NOMO-1 treated with DMSO at 0.1 percent for 48 hours (cell line): ENCODE data around the gene NLRP1.

Experiments used
- DNase-seq: peaks from one replicate; lab custom pipeline; 2025; ENCODE audit not compliant: unreplicated experiment; lab: John Stamatoyannopoulos, UW

NLRP1 gene

DNA sequence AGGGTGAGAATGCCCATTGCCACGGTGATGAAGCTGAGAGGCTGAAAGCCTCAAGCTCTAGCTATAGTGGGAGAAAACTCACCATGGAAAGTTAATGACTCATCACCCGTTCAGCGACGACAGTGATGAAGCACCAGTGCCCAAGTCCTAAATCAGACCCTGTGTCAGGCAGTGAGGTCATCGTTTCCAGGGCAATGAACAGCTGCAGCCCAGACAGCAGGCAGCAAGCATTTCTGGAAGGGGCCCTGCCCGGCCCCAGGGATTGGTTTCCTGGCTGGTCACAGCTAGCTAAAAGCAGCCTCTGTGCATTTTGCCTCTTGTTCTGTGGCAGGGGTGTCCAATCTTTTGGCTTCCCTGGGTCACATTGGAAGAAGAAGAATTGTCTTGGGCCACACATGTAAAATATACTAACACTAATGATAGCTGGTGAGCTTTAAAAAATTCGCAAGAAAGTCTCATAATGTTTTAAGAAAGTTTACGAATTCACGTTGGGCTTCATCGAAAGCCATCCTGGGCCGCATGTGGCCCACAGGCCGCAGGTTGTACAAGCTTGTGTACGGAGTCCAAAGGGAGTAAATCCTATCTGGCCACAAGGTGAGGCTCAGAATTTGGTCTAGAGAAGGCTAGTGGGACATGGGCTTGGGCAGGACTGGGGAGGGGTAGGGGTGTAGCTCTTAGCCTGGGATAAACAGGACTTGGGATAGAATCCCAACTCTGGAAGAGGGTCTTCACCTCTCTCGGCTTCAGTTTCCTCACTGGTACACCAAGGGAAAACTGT is 57.3 kb downstream of the NLRP1 start:
- peak; percentile 74 for DNase-seq

DNA sequence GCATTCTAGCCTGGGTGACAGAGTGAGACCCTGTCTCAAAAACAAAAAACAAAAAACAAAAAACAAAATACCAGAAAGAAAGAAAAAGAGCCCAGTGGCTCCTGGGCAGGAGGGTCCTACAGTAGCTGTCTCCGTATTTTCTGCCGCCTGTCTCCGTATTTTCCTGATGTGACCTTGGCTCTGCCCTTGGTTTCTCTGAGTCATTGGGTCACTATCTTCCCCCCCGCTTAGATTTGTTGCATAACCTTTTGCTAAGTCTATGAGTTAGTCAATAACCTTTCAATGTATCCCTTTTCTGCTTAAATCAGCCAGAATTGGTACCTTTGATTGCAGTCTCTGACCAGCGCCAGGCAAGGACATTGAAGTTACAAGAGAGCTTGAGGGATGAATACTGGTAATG is 61.1 kb downstream of the NLRP1 start:
- DNase-seq: no peak

DNA sequence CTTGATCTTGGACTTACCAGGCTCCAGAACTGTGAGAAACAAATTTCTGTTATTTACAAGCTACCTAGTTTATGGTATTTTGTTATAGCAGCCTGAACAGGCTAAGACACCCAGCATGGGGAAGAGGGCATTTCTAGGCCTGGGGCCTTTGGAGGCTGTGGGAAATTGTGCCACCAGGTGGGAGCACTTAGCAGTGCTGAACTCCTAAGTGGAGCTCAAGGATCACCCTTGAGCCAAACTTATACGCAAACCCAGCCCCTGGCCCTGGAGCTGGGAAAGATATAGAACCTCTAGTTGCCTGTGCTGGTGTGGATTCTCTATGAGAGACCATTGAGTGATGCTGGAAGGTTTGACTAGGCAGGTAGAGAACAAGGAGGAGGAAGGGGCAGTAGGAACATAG is 61.8 kb downstream of the NLRP1 start:
- DNase-seq: no peak

DNA sequence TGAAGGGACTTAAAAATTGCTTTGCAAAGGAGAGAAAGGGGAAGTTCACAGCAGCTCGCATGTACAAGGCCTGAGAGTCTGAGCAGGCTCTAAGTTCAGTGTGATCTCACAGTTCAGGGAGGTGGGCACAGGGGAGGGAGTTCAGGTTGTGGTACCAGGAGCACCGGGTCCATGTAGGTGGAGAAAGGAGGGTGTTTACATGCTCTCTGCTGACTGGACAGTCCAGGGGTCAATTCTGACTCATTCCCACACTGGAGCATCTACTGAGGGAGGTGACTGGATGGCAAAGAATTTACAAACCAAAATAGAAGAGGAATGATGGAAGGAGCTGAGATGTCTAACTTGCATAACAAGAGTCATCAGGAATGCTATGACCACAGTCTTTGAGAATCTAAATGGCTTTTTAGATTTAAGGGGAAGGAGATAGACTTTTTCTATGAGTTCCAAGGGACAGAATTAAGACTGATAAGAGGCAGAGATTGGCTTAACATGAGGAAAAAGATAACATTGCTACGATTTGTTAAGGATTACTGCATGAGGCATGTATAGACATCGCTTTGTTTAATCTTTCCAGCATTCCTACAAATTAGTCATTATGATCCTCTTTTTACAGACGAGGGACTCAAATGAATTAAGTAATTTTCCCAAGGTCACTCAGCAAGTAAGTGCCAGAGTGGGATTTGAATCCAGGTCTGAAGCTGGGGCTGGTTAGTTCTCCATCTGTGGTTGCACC is 68.1 kb downstream of the NLRP1 start:
- DNase-seq: no peak

DNA sequence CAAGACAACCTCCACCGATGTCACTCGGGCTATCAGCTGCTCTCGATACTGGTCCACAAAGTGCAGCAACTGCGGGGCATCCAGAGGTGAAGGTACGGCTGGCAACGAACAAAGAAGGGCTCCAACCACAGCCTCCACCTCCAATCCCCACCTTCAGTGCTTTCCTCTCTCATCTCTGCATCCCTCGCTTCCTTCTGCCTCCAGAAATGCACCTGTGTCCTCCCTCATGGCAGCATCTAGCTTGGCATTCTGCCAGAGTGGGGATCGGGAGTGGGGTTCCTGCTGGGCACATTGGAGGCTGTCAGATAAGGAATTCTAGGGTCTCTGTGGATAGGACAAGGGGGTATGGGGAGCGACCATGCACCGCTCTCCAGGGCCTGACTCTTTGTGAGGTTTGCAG is 69.3 kb downstream of the NLRP1 start:
- DNase-seq: no peak

DNA sequence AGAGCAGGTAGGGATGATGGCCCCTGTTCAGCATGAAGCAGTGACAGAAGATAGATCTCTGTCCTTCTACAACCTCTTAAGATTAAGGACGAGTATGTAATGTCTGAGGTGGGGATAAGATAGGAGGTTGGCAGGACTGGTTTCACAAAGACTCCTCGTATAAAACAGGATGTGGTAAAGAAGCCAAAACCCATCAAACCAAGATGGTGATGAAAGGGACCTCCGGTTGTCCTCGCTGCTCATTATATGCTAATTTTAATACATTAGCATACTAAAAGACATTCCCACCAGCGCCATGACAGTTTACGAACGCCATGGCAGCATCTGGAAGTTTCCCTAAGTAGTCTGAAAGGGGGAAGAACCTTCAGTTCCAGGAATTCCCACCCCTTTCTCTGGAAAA is 70.7 kb downstream of the NLRP1 start:
- peak; percentile 6 for DNase-seq

DNA sequence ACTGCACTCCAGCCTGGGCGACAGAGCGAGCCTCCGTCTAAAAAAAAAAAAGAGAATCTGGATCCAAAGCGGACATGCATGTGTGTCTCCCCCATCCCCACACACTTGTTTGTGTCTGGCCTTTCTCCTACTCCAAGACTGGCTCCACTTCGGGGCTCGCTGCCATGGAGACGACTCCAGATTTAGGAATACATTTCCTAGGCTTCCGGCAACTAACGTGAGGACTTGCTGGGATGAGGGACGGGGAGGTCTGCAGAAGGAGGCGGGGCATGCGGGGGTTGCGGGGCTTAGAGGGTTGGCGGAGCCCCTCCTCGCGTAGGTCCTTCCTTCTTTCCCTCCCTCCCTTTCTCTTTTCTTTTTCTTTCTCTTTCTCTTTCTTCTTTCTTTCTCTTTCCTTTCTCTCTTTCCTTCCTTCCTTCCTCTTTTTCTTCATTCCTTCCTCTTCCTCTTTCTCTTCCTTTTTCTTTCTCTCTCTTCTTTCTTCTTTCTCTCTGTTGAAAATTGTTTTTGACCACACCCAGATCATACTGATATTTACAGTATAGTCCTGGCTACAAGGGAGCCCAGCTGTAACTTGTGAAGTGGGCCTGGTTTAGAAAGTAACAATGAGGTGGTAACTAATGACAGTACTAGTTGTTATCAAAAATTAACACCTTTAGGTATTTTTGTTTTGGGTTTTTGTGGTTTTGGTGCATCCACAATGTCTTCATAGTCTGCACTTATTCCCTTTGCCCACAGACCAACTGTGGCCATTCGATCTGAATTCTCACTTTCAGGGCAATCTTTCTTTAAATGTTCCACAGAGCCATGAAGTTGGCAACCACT is 72.7 kb downstream of the NLRP1 start:
- no peak for DNase-seq

DNA sequence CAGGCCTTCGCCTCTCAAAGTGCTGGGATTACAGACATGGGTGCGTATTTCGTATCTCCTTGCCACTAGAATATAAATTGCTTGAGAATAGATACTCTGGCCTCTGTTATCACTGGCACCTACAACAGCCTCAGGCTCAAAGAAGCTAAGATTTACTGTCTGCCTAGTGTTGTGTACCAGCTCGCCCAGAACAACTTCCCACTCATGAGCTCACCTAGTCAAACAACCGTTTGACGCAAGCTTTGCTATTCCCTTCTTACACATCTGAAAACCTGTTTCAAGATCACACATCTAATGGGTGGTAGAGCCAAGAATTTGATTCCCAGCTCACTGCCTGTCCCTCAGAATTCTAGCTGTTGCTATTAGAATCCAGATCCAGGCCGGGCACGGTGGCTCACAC is 73.5 kb downstream of the NLRP1 start:
- DNase-seq: no peak

DNA sequence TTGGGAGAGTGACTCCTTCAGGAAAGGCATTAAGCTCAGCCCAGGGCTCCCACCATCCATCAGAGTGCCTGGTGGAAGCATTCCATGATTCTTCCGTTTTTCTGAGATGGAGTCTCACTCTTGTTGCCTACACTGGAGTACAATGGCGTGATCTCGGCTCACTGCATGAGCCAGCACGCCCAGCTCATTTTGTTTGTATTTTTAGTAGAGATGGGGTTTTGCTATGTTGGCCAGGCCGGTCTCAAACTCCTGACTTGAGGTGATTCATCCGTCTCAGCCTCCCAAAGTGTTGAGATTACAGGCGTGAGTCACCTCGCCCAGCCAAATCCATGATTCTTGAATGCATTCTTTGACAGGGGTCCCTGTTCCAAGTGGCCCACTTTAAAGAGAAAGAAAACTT is 74.8 kb downstream of the NLRP1 start:
- DNase-seq: no peak

DNA sequence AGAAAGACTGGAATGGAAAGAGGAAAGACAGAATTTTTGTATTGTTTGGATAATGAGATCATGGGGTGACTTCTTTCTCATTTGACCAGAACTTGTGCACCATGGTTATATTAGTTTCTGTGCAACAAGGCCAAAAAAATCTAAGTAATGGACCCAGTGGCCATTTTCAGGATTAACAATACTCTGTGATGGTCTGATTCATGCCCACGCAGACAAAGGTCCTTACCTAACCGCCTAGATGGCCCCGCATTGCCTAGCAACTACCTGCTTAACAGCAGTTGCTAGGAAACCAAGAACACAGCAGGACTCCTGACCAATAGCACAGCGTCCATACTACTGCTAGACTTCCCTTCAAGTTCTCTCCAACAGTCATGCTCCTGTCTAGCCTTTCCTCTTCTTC is 75.5 kb downstream of the NLRP1 start:
- no peak for DNase-seq

DNA sequence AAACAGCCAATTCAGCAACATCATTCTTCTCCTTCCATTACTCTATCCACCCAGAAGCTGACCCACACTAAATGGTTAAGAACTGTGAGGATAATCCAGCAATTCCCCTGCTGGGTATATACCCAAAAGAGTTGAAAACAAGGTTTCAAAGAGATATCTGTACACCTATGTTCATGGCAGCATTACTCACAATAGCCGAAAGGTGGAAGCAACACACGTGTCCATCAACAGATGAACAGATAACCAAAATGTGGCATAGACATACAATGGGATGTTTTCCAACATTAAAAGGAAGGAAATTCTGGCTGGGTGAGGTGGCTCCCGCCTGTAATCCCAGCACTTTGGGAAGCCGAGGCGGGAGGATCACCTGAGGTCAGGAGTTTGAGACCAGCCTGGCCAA is 78.0 kb downstream of the NLRP1 start:
- DNase-seq: no peak

DNA sequence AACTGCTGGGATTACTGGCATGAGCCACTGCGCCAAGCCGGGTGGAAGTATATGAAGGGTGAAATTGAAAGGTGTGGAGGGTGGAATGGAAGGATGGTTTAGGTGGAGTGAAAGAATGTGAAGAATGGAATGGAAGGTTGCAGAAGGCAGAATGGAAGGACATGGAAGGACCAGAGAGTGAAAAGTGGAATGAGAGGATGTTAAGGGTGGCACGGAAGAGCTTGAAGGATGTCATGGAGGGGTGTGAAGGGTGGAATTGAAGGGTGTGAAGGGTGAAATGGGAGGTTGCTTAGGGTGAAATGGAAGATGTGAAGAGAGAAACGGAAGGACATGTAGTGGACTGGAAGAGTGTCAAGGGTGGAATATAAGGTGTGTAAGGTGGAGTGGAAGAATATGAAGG is 81.8 kb downstream of the NLRP1 start:
- no peak for DNase-seq

DNA sequence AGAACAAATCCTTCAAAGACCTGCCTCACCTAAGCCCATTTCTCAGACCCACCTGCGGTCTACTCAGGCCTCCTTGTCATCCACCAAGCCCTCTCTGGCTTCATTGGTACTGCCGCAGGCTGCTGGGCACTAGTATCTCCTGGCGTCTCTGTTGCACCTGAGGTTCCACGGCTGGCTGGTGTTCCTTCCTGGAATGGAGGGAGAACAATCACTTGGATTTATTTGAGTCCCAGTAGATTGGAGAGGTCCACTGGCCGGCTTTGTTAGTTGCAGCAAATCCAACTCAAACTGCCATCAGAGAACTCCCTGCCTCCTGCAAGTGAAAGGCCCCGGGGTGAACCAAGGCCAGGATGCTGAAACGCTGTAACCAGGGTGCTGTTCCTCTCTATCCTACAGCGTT is 82.6 kb downstream of the NLRP1 start:
- no peak for DNase-seq

DNA sequence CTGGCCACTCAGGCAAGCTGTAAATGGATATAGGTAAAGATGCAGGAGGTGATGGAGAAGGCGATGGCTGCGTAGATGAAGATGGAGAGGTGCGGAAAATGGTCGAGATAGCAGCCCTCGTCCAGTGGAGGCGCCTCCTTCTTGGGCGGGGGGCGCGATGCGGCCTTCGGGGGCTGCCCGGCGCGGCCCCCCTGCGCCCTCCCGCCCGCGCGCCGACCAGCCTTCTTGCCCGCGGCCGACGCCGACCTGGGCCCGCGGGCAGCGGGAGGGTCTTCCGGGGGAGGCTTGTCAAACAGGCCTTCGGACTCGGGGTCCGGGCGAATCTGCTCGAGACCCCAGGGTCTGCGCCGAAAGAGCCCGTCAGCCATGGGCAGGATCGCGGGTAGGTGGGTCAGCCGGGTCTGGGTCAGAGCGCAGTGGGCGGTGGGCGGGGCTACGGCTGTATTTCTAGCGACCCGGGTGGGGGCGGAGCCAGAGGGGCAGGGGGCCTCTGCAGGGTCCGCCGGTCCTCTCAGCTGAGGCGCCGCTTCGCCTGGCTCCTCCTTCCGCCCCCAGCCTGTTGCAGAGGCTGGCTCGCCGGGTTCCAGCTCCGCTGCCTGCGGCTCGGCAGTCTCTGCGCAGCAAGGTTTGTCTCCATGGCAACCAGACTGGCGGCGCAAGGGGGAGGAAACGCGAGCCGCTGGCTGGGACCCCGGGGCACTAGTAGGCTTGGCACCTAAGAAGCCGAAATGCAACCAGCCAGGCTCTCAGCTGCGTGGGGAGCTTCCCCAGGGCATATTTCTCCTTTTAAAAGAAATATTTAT is 83.5 kb downstream of the NLRP1 start:
- DNase-seq: peak; percentile 51

DNA sequence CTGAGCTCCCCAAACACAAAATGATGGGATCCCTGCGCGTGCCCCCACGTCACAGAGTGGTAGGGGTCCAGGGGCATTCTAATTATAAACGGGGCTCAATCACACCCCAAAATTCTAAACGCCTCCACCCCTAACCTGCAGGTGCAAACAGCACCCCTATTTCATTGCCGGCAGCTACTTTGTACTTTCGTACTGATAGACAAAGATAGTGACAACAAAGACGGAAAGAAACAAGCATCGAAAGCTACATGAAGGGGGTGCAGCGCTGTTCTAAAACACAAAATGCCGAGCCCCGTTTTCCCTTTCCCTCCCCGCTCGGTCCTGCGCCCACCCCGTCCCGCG is 84.1 kb downstream of the NLRP1 start:
- DNase-seq: no peak

DNA sequence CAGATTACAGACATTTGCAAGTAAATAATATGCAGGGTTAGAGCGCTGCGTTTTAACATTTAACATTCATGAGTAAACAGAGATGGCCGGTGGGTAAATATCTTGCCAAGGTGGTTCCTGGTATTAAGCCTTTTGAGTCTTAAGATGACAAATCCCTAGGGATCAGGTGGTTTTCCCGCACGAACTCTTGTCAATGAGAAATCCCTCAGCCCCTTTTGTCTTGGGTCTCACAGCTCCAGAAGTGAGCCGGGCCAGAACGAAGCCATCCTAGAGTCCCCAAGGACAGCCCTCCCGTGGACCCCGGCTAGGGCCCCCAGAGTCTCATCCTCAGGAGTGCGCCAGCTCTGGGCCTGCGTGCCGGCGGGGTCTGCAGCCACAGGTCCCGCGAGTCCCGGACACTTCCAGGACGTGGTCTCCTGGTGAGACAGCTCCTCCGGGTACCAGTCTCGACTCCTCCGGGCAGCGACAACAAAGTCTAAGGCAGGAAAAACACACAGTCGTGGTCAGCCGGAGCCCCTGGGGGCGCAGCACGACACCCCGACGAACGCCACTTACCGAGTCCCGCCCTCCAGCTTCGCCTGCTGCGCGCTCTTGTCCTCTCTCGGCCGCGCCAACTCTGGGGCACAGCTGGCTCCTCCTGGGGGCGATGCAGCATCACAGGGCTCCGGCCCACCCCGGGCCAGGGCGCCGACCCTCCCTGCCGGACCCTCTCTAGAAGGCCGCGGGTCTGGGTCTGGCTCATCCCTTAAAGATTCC is 84.7 kb downstream of the NLRP1 start:
- DNase-seq: no peak

DNA sequence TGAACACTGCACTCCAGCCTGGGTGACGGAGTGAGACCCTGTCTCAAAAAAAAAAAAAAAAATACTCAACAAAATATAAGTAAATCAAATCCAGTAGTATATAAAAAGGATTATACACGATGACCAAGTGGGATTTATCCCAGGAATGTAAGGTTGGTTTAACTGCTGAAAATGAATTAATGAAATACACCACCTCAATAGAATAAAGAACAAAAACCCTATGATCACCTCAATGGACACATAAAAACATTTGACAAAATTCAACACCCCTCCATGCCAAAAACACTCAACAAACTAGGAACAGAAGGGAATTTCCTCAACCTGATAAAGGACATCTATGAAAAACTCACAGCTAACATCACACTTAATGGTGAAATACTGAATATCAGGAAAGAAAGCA is 91.3 kb downstream of the NLRP1 start:
- no peak for DNase-seq

DNA sequence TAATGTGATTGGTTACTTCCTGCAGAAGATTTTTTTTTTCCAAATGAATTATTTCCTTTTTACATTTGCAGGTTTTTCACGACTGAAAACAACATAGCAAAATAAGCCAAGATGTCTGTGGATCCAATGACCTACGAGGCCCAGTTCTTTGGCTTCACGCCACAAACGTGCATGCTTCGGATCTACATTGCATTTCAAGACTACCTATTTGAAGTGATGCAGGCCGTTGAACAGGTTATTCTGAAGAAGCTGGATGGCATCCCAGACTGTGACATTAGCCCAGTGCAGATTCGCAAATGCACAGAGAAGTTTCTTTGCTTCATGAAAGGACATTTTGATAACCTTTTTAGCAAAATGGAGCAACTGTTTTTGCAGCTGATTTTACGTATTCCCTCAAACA is 95.6 kb downstream of the NLRP1 start:
- DNase-seq: no peak

DNA sequence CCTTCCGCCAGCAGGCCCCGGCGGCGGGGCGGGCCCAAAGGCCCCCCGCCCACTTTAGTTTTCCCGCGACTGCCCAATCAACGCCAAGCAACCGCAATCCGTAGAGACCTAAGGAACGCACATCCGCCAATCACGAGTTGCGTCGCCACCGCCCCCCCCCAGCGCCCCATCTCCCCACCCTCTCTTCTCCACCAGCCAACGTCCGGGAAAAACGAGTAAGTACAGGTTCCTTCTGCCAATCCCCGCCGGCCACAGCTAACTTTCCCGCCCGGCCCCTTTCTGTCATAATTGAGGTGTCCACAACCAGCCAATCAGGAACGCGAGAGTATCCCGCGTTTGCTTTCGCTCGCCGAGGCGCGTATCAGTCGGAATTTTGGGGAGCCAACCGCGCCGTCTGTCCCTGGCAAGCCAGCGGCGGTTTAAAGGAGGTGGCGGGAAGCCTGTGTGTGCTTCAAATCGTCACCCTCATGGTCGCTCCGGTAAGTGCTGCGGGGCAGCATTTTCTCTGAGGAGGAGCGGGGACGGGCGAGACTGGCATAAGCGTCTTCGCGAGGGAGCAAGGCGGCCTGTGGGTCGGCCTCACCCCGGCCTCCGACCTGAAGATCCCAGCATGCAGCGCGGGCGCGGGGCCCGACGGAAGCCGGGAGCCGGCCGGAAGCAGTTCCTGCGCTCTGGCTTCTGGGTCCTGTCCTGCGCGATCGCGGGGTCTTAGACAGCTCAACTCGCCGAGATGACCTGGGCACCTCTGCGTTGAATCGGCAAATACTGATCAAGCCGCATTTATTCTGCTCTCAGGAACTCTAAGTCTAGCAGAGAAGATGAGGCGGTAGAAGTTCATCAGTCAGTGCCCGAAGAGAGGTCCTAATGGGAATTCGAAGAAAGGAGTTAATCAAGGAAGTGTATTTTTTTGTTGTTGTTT is 97.8 kb downstream of the NLRP1 start, which contains the start of gene MIS12:
Gene MIS12 (plus strand): TSS at position 361 of the 919 bp plus-strand sequence. CDS start 2,297 bp downstream, outside the sequence.
- peak; percentile 99 for DNase-seq
